ENCODE data around the gene HS3ST1. TPM values are rescaled to one million over a fixed set of nuclear protein-coding genes. Genes with fewer than 3 reads are reported as not detected.
A peak's percentile ranks its signal among the peaks of the same experiment; 100 is the strongest.

The HS3ST1 gene
- total RNA-seq, 4 donors from 2014 or later: 1.9 to 16.9 (median 2.4) TPM

GRCh38 chr4:11424856-11425255 lies 3.8 kb downstream of the HS3ST1 start:
- H3K27me3 ChIP-seq: no peaks in the 10 kb centered on the region
- H3K4me3 ChIP-seq (replicated peaks in 1 of 3): no peak overlapping the region
- no peaks in the 10 kb centered on the region for H3K36me3 ChIP-seq
- H3K27ac ChIP-seq: no peak overlapping the region
- DNase-seq: no peak
- H3K4me1 ChIP-seq: no peaks in the 10 kb centered on the region
- no peak for TF ChIP-seq POLR2A (IDR thresholded peaks at IDR 0.05)
- TF ChIP-seq CTCF (IDR thresholded peaks at IDR 0.05): no peak
- intact Hi-C loops (cut with DNase I): no loop called here
- H3K9me3 ChIP-seq: no peaks in the 10 kb centered on the region
- 89 to 91% methylated on average over 5 of the region's 5 CpGs for WGBS, 2 donors

GRCh38 chr4:11424000-11424399 lies 4.7 kb downstream of the HS3ST1 start:
- no peak for TF ChIP-seq CTCF (IDR thresholded peaks at IDR 0.05)
- WGBS, 2 donors: 56 to 59% methylated on average over 4 of the region's 4 CpGs
- H3K4me1 ChIP-seq: no peaks in the 10 kb centered on the region
- H3K27me3 ChIP-seq: no peaks in the 10 kb centered on the region
- intact Hi-C loops (cut with DNase I): no loop called here
- H3K36me3 ChIP-seq: no peaks in the 10 kb centered on the region
- no peak overlapping the region for H3K27ac ChIP-seq
- peak in 1 of 2 donors; percentile 16 for DNase-seq
- H3K4me3 ChIP-seq (replicated peaks in 1 of 3): no peak overlapping the region
- H3K9me3 ChIP-seq: no peaks in the 10 kb centered on the region

GRCh38 chr4:11423465-11423864 lies 5.2 kb downstream of the HS3ST1 start:
- TF ChIP-seq POLR2A (IDR thresholded peaks at IDR 0.05): no peak
- TF ChIP-seq CTCF (IDR thresholded peaks at IDR 0.05): no peak

GRCh38 chr4:11421116-11421515 lies 7.6 kb downstream of the HS3ST1 start:
- intact Hi-C loops (cut with DNase I): no loop called here
- TF ChIP-seq POLR2A (IDR thresholded peaks at IDR 0.05) (no peak), CTCF (IDR thresholded peaks at IDR 0.05) (no peak)
- no peak overlapping the region for H3K4me3 ChIP-seq (replicated peaks in 1 of 3)
- no peaks in the 10 kb centered on the region for H3K9me3 ChIP-seq
- H3K27ac ChIP-seq: no peak overlapping the region
- no peaks in the 10 kb centered on the region for H3K27me3 ChIP-seq
- WGBS, 2 donors: 82 to 90% methylated on average over 3 of the region's 3 CpGs
- no peaks in the 10 kb centered on the region for H3K36me3 ChIP-seq
- H3K4me1 ChIP-seq: no peaks in the 10 kb centered on the region
- no peak for DNase-seq

More at GRCh38 chr4:11423465-11423864, 5.2 kb downstream of the HS3ST1 start:
- DNase-seq: no peak
- Histone ChIP-seq H3K27me3 (no peaks in the 10 kb centered on the region), H3K4me3 (replicated peaks in 1 of 3) (no peak overlapping the region), H3K4me1 (no peaks in the 10 kb centered on the region), H3K36me3 (no peaks in the 10 kb centered on the region), H3K27ac (no peak overlapping the region), H3K9me3 (no peaks in the 10 kb centered on the region)
- intact Hi-C loops (cut with DNase I): no loop called here
- 76 to 84% methylated on average over 6 of the region's 6 CpGs for WGBS, 2 donors

GRCh38 chr4:11420327-11420726 lies 8.4 kb downstream of the HS3ST1 start:
- WGBS, 2 donors: 50 to 56% methylated on average over 8 of the region's 8 CpGs
- no peaks in the 10 kb centered on the region for H3K36me3 ChIP-seq
- H3K9me3 ChIP-seq: no peaks in the 10 kb centered on the region
- no peak for DNase-seq
- H3K27me3 ChIP-seq: no peaks in the 10 kb centered on the region
- H3K27ac ChIP-seq: no peak overlapping the region
- H3K4me3 ChIP-seq (replicated peaks in 1 of 3): no peak overlapping the region
- no peaks in the 10 kb centered on the region for H3K4me1 ChIP-seq
- intact Hi-C loops (cut with DNase I): no loop called here
- no peak for TF ChIP-seq POLR2A (IDR thresholded peaks at IDR 0.05)

GRCh38 chr4:11418610-11419009 lies 10.1 kb downstream of the HS3ST1 start:
- no peak for TF ChIP-seq CTCF (IDR thresholded peaks at IDR 0.05)
- TF ChIP-seq POLR2A (IDR thresholded peaks at IDR 0.05): no peak
- Histone ChIP-seq H3K27ac (no peak overlapping the region), H3K36me3 (no peaks in the 10 kb centered on the region), H3K4me1 (no peaks in the 10 kb centered on the region), H3K27me3 (no peaks in the 10 kb centered on the region), H3K9me3 (no peaks in the 10 kb centered on the region), H3K4me3 (replicated peaks in 1 of 3) (no peak overlapping the region)
- intact Hi-C loops (cut with DNase I): no loop called here
- no peak for DNase-seq
